ENCODE measurements around the gene WNT6.

Gene WNT6

GRCh38 chr2:218883491-218884490, 24.2 kb downstream of the WNT6 start:
- in situ Hi-C loops (cut with HindIII; ENCODE audit: low pct_ligation_motif_present, low pct_unique_long_range_greater_than_20kb, low sequenced_read_pairs): no loop called here
- DNase-seq: no peak

- DNase-seq: no peak
- in situ Hi-C loops (cut with HindIII; ENCODE audit: low pct_ligation_motif_present, low pct_unique_long_range_greater_than_20kb, low sequenced_read_pairs): no loop called here
Measured at GRCh38 chr2:218884519-218884918, 24.9 kb downstream of the WNT6 start.

- no peak for DNase-seq
- in situ Hi-C loops (cut with HindIII; ENCODE audit: low pct_ligation_motif_present, low pct_unique_long_range_greater_than_20kb, low sequenced_read_pairs): no loop called here
Measured at GRCh38 chr2:218885981-218886947, 26.7 kb downstream of the WNT6 start.

GRCh38 chr2:218887079-218887478, 27.5 kb downstream of the WNT6 start:
- in situ Hi-C loops (cut with HindIII; ENCODE audit: low pct_ligation_motif_present, low pct_unique_long_range_greater_than_20kb, low sequenced_read_pairs): no loop called here
- no peak for DNase-seq

- no peak for DNase-seq
- in situ Hi-C loops (cut with HindIII; ENCODE audit: low pct_ligation_motif_present, low pct_unique_long_range_greater_than_20kb, low sequenced_read_pairs): no loop called here
Measured at GRCh38 chr2:218888341-218888740, 28.7 kb downstream of the WNT6 start.

GRCh38 chr2:218889937-218890336, 30.3 kb downstream of the WNT6 start:
- no peak for DNase-seq
- in situ Hi-C loops (cut with HindIII; ENCODE audit: low pct_ligation_motif_present, low pct_unique_long_range_greater_than_20kb, low sequenced_read_pairs): no loop called here

- DNase-seq: no peak
- in situ Hi-C loops (cut with HindIII; ENCODE audit: low pct_ligation_motif_present, low pct_unique_long_range_greater_than_20kb, low sequenced_read_pairs): no loop called here
Measured at GRCh38 chr2:218890369-218890768, 30.8 kb downstream of the WNT6 start.

- no peak for DNase-seq
- in situ Hi-C loops (cut with HindIII; ENCODE audit: low pct_ligation_motif_present, low pct_unique_long_range_greater_than_20kb, low sequenced_read_pairs): no loop called here
Measured at GRCh38 chr2:218891275-218892135, 31.9 kb downstream of the WNT6 start.

- peak; percentile 77 for DNase-seq
- in situ Hi-C loops (cut with HindIII; ENCODE audit: low pct_ligation_motif_present, low pct_unique_long_range_greater_than_20kb, low sequenced_read_pairs): no loop called here
Measured at GRCh38 chr2:218892693-218893348, 33.2 kb downstream of the WNT6 start.

GRCh38 chr2:218893349-218894150, 33.9 kb downstream of the WNT6 start:
- DNase-seq: no peak
- in situ Hi-C loops (cut with HindIII; ENCODE audit: low pct_ligation_motif_present, low pct_unique_long_range_greater_than_20kb, low sequenced_read_pairs): no loop called here

- in situ Hi-C loops (cut with HindIII; ENCODE audit: low pct_ligation_motif_present, low pct_unique_long_range_greater_than_20kb, low sequenced_read_pairs): no loop called here
- DNase-seq: no peak
Measured at GRCh38 chr2:218894151-218894879, 34.7 kb downstream of the WNT6 start.

- DNase-seq: no peak
- in situ Hi-C loops (cut with HindIII; ENCODE audit: low pct_ligation_motif_present, low pct_unique_long_range_greater_than_20kb, low sequenced_read_pairs): no loop called here
Measured at GRCh38 chr2:218894880-218895157, 35.2 kb downstream of the WNT6 start.

GRCh38 chr2:218895326-218895725, 35.7 kb downstream of the WNT6 start:
- no peak for DNase-seq
- in situ Hi-C loops (cut with HindIII; ENCODE audit: low pct_ligation_motif_present, low pct_unique_long_range_greater_than_20kb, low sequenced_read_pairs): no loop called here

- DNase-seq: peak; percentile 14
Measured at GRCh38 chr2:218895759-218896500, 36.3 kb downstream of the WNT6 start.

GRCh38 chr2:218896501-218897393, 37.1 kb downstream of the WNT6 start:
- DNase-seq: peak; percentile 69
- in situ Hi-C loops (cut with HindIII; ENCODE audit: low pct_ligation_motif_present, low pct_unique_long_range_greater_than_20kb, low sequenced_read_pairs): no loop called here

More at GRCh38 chr2:218895759-218896500, 36.3 kb downstream of the WNT6 start:
- in situ Hi-C loops (cut with HindIII; ENCODE audit: low pct_ligation_motif_present, low pct_unique_long_range_greater_than_20kb, low sequenced_read_pairs): no loop called here

Measured in ACHN (cell line).